Astrocyte of the spinal cord (primary cell): ENCODE data around the gene LGR4.

Source experiments
- DNase-seq: peaks from one replicate; pipeline ENCODE4 v3.0.0; 2011; ENCODE audit warnings: low read depth, low spot score
- H3K4me3 ChIP-seq: 2 replicates; pipeline ENCODE4 v1.5.1; 2011; ENCODE audit warnings: low read depth, mild to moderate bottlenecking, low read length, moderate library complexity
- CTCF ChIP-seq: IDR thresholded peaks from 2 replicates; pipeline ENCODE4 v1.5.1; 2012; ENCODE audit warnings: low read depth, mild to moderate bottlenecking, low read length, inconsistent platforms
- in situ Hi-C: cut with HindIII; loops from 2 replicates; pipeline ENCODE4 v1.10.0; 2017; ENCODE audit warnings: low sequenced_read_pairs

Gene LGR4

DNA sequence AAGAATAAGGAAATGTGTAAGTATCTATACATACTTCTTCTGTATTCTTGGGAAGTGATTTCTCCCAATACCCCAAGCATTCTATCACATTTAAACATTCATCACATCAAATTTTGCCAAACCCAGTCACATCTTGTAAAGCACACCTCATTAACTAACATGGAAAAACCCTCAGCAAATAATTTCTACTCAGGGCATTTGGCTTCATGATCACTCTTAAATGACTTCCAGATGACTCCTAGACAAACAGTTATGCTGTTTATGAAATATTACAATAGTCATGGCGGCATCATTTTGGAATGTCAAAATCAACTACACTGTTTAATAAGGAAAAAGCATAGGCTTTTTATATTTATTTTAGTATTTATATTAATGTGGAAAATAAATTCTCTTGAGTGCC, 62.3 kb downstream of the LGR4 start:
- DNase-seq = no peak
- in situ Hi-C loops = no loop called here
- TF ChIP-seq CTCF = no peak
- no peak overlapping the region for H3K4me3 ChIP-seq

DNA sequence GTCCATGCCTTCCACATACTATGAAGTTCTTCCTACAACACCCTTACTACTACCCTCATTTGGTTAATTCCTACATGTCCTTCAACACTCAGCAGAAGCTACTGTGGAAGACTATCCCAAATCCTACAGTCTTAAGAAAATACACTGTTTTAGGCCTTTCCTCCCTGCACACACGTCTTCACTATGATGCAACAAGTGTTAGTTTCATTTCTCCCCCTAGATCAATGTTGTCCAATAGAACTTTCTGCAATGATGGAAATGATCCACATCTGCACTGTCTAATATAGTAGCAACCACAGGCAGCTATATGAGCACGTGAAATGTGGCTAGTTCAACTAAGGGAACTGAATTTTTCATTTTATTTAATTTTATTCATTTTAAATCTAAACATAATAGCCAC, 62.8 kb downstream of the LGR4 start:
- no peak for DNase-seq
- no peak overlapping the region for H3K4me3 ChIP-seq
- no peak for TF ChIP-seq CTCF
- in situ Hi-C loops = no loop called here

DNA sequence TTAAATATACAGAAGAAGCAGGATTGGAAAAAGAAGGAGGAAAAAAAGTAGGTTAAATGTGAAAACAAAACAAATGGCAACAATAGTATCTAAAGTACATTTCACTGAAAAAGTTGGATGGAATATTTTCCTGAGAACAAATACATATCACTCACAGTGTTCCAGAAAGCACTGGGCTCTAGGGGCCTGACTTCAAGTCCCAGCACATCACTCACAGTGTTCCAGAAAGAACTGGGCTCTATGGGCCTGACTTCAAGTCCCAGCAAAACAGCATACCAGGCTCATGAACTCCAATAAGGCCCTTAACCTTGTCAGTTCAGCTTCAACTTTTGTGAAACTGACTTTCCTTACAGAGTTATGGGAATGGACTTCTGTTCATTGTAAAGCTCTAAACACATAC, 63.5 kb downstream of the LGR4 start:
- no peak overlapping the region for H3K4me3 ChIP-seq
- DNase-seq = no peak
- TF ChIP-seq CTCF = no peak
- in situ Hi-C loops = no loop called here

GRCh38 chr11:27408246-27408800, 64.3 kb downstream of the LGR4 start:
- no peak for DNase-seq
- no peak overlapping the region for H3K4me3 ChIP-seq
- in situ Hi-C loops = no loop called here
- TF ChIP-seq CTCF = no peak

GRCh38 chr11:27406498-27407354, 65.9 kb downstream of the LGR4 start:
- no peak overlapping the region for H3K4me3 ChIP-seq
- no peak for TF ChIP-seq CTCF
- in situ Hi-C loops = no loop called here
- no peak for DNase-seq

DNA sequence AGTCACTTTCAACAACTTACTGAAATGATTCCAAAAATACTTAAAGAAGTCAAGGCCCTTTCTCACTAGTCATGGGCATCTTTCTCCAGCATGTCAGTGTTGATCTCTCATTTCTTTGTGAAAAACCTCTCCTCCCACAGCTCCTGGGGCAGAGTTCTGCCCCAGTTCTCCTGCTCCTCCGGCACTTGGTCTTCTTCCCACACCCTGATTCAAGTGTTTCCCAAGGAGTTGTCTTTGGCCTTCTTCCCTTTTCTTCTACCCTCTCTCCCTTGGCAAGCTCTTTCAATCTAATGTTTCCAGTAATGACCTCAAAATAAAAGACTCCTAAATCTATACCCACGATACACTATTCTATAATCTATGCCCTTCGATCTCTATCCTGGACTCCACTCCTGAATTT, 67.5 kb downstream of the LGR4 start:
- in situ Hi-C loops = no loop called here
- DNase-seq = no peak
- TF ChIP-seq CTCF = no peak
- H3K4me3 ChIP-seq = no peak overlapping the region
